Measurements from ENCODE around the gene DSCAM.

DNA sequence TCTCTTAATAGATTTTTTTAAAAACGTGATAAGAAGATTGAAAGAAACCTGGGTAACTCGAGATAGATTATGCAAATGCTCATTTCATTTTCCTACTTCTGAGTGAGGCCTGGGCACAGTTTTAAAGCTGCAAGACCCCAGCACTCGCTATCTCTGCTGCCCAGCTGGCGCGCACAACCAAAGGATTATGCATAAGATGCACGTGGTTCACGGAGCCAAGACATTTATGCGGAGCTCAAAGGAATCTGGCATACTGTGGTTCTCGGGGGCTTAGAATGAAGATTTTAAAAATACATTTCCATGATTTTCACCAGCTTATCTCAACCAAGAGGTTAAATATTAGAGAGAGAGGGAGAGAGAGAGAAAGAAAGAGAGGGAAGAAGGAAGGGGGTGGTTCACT, 210.9 kb downstream of the DSCAM start:
- TF ChIP-seq CTCF (IDR thresholded peaks at IDR 0.05) (no peak), POLR2A (IDR thresholded peaks at IDR 0.05) (no peak)
